ENCODE data around the gene ZNF561.

- TF ChIP-seq CTCF (IDR thresholded peaks at IDR 0.05), result no peak
- no peak for TF ChIP-seq TCF7L2 (IDR thresholded peaks at IDR 0.05; ENCODE audit: low read depth, low read length)
These were observed 46.9 kb upstream of the ZNF561 start for GRCh38 chr19:9667898-9668297.
